HepG2 (cell line): ENCODE data around the gene PRPSAP1. TPM values are rescaled to one million over a fixed set of nuclear protein-coding genes. Genes with fewer than 3 reads are reported as not detected.

ENCODE experiments used
- ARNTL ChIP-seq: sonication (generic); formaldehyde crosslinking; IDR thresholded peaks from 2 replicates; pipeline ENCODE4 v1.4.0; 2020; ENCODE audit warnings: mild to moderate bottlenecking, missing genetic modification reagents
- CAMTA2 ChIP-seq: sonication (generic); formaldehyde crosslinking; IDR thresholded peaks from 2 replicates; pipeline ENCODE4 v1.4.0; 2020; ENCODE audit warnings: mild to moderate bottlenecking, missing genetic modification reagents, borderline replicate concordance
- DPF2 ChIP-seq: sonication (generic); formaldehyde crosslinking; IDR thresholded peaks from 2 replicates; pipeline ENCODE4 v1.4.0; 2020; ENCODE audit warnings: mild to moderate bottlenecking, low read depth, missing genetic modification reagents, borderline replicate concordance
- IRX3 ChIP-seq: sonication (generic); formaldehyde crosslinking; IDR thresholded peaks from 2 replicates; pipeline ENCODE4 v1.8.1; 2023; ENCODE audit warnings: mild to moderate bottlenecking, low read depth, missing genetic modification reagents, borderline replicate concordance
- MIER3 ChIP-seq: IDR thresholded peaks from 2 replicates; pipeline ENCODE4 v1.6.1; 2016; ENCODE audit warnings: missing compliant biosample characterization, borderline replicate concordance
- MTA1 ChIP-seq: sonication (generic); formaldehyde crosslinking; IDR thresholded peaks from 2 replicates; pipeline ENCODE4 v1.4.0; 2020; ENCODE audit warnings: missing genetic modification reagents, mild to moderate bottlenecking, borderline replicate concordance
- NFIB ChIP-seq: sonication (generic); formaldehyde crosslinking; IDR thresholded peaks from 2 replicates; pipeline ENCODE4 v1.9.0; 2021; ENCODE audit warnings: missing genetic modification reagents, mild to moderate bottlenecking, borderline replicate concordance
- SIX4 ChIP-seq: sonication (generic); formaldehyde crosslinking; IDR thresholded peaks from 2 replicates; pipeline ENCODE4 v1.4.0; 2020; ENCODE audit warnings: missing genetic modification reagents
- ZNF10 ChIP-seq: sonication (generic); formaldehyde crosslinking; IDR thresholded peaks from 2 replicates; pipeline ENCODE4 v1.4.0; 2020; ENCODE audit warnings: mild to moderate bottlenecking, low read depth, missing genetic modification reagents, borderline replicate concordance
- ZNF337 ChIP-seq: sonication (generic); formaldehyde crosslinking; IDR thresholded peaks from 2 replicates; pipeline ENCODE4 v1.5.1; 2020; ENCODE audit warnings: missing genetic modification reagents, low read depth, mild to moderate bottlenecking, borderline replicate concordance
- ZNF556 ChIP-seq: sonication (generic); formaldehyde crosslinking; IDR thresholded peaks from 2 replicates; pipeline ENCODE4 v1.4.0; 2020; ENCODE audit warnings: mild to moderate bottlenecking, missing genetic modification reagents, borderline replicate concordance
- ZNF891 ChIP-seq: sonication (generic); formaldehyde crosslinking; IDR thresholded peaks from 2 replicates; pipeline ENCODE4 v1.5.0; 2020; ENCODE audit warnings: mild to moderate bottlenecking, missing genetic modification reagents
- polyA plus RNA-seq, 8 experiments: library from polyadenylated mRNA; depleted of rRNA in 3 of 8; stranded (reverse) in 7 of 8; unstranded in 1 of 8; fragments of >200 nt; fragmentation: Illumina TruSeq in 4 of 8; extraction: Trizol in 4 of 8; gene quantifications; 2 replicates each; pipeline versions ENCODE4 v1.2.1 to v1.2.3, GENCODE V29; 2011 to 2016; ENCODE audit warnings: low read depth in 4 of 8, missing spikeins in 1 of 8, mixed read lengths in 1 of 8; ENCODE audit not compliant: insufficient read depth in 1 of 8
- total RNA-seq, 5 experiments: library from RNA; depleted of rRNA; stranded (reverse); fragments of >200 nt; fragmentation: Illumina TruSeq; extraction: Trizol; gene quantifications; 2 replicates each; pipeline ENCODE4 v1.2.3, GENCODE V29; 2016; ENCODE audit warnings: low read depth in 1 of 5
- TF ChIP-seq, protein P1 (sequence below): sonication (generic); formaldehyde crosslinking; IDR thresholded peaks from 2 replicates; pipeline ENCODE4 v1.4.0; 2020; ENCODE audit warnings: mild to moderate bottlenecking, missing genetic modification reagents, borderline replicate concordance
- TF ChIP-seq, protein P2 (sequence below): sonication (generic); formaldehyde crosslinking; IDR thresholded peaks from 2 replicates; pipeline ENCODE4 v1.5.0; 2020; ENCODE audit warnings: mild to moderate bottlenecking, missing genetic modification reagents, borderline replicate concordance
- TF ChIP-seq, protein P3 (sequence below): IDR thresholded peaks from 2 replicates; pipeline ENCODE4 v1.6.1; 2012; ENCODE audit warnings: low read length, improper control_type of control experiment
- TF ChIP-seq, protein P4 (sequence below): sonication (generic); formaldehyde crosslinking; IDR thresholded peaks from 2 replicates; pipeline ENCODE4 v1.4.0; 2020; ENCODE audit warnings: missing genetic modification reagents, borderline replicate concordance

The PRPSAP1 gene
- total and polyA plus RNA-seq, 2 of the 13 experiments (the other 11 are each of a cell fraction or from before 2014, with no cell fraction given): 91.1 to 314 TPM

DNA sequence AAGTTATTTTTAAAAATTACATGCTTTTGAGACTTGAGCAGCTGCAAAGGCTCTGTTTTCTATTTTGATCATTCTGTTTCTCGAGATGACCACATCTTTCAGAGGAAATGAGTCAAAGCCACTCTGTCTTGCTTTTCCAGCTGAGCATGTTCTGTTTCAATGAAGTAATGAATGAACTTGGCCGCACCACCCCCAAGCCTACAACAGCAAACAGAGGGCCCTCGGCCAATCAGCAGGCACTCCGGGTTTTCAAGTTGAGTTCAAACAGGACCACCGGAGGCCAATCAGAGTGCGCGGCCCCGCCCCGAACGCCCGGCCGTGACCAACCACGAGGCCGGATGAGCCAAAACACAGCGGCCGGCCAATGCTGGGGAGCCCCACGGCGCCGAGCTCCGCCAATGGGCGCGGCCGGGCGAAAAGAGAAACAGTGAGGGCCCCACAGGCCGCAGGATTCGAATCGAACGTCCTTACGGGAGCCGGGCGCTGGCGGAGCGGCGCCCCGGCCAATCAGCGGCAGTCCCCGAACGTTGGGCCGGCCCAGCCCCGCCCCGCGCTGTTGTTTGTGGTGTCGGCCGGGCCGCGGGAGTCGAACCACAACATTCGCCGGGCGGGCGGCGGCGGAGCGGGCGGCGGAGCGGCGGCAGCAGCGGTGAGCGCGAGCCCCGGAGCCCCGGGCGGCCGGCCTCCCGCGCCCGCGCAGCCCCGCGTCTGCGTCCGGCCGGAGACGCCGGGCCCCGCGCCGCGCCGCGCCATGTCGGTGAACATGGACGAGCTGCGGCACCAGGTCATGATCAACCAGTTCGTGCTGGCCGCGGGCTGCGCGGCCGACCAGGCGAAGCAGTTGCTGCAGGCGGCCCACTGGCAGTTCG lies 88.7 kb downstream of the PRPSAP1 start, which contains the start of gene UBALD2 (continued):
- TF ChIP-seq, protein P1, sequence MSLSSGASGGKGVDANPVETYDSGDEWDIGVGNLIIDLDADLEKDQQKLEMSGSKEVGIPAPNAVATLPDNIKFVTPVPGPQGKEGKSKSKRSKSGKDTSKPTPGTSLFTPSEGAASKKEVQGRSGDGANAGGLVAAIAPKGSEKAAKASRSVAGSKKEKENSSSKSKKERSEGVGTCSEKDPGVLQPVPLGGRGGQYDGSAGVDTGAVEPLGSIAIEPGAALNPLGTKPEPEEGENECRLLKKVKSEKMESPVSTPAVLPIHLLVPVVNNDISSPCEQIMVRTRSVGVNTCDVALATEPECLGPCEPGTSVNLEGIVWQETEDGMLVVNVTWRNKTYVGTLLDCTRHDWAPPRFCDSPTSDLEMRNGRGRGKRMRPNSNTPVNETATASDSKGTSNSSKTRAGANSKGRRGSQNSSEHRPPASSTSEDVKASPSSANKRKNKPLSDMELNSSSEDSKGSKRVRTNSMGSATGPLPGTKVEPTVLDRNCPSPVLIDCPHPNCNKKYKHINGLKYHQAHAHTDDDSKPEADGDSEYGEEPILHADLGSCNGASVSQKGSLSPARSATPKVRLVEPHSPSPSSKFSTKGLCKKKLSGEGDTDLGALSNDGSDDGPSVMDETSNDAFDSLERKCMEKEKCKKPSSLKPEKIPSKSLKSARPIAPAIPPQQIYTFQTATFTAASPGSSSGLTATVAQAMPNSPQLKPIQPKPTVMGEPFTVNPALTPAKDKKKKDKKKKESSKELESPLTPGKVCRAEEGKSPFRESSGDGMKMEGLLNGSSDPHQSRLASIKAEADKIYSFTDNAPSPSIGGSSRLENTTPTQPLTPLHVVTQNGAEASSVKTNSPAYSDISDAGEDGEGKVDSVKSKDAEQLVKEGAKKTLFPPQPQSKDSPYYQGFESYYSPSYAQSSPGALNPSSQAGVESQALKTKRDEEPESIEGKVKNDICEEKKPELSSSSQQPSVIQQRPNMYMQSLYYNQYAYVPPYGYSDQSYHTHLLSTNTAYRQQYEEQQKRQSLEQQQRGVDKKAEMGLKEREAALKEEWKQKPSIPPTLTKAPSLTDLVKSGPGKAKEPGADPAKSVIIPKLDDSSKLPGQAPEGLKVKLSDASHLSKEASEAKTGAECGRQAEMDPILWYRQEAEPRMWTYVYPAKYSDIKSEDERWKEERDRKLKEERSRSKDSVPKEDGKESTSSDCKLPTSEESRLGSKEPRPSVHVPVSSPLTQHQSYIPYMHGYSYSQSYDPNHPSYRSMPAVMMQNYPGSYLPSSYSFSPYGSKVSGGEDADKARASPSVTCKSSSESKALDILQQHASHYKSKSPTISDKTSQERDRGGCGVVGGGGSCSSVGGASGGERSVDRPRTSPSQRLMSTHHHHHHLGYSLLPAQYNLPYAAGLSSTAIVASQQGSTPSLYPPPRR: no peak
- no peak for TF ChIP-seq ZNF337
- TF ChIP-seq ZNF891 (CRISPR knock-in tag): no peak
- no peak for TF ChIP-seq NFIB (CRISPR knock-in tag)
- TF ChIP-seq, protein P2, sequence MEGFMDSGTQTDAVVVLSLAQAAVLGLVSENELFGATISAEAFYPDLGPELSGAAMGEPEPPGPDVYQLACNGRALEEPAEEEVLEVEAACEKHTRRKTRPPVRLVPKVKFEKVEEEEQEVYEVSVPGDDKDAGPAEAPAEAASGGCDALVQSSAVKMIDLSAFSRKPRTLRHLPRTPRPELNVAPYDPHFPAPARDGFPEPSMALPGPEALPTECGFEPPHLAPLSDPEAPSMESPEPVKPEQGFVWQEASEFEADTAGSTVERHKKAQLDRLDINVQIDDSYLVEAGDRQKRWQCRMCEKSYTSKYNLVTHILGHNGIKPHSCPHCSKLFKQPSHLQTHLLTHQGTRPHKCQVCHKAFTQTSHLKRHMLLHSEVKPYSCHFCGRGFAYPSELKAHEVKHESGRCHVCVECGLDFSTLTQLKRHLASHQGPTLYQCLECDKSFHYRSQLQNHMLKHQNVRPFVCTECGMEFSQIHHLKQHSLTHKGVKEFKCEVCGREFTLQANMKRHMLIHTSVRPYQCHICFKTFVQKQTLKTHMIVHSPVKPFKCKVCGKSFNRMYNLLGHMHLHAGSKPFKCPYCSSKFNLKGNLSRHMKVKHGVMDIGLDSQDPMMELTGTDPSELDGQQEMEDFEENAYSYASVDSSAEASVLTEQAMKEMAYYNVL: peak; percentile 68; the same call in 1 of the 2 replicates
- no peak for TF ChIP-seq ZNF556 (CRISPR knock-in tag)
- no peak for TF ChIP-seq ARNTL (CRISPR knock-in tag)
- no peak for TF ChIP-seq MIER3
- TF ChIP-seq, protein P3, sequence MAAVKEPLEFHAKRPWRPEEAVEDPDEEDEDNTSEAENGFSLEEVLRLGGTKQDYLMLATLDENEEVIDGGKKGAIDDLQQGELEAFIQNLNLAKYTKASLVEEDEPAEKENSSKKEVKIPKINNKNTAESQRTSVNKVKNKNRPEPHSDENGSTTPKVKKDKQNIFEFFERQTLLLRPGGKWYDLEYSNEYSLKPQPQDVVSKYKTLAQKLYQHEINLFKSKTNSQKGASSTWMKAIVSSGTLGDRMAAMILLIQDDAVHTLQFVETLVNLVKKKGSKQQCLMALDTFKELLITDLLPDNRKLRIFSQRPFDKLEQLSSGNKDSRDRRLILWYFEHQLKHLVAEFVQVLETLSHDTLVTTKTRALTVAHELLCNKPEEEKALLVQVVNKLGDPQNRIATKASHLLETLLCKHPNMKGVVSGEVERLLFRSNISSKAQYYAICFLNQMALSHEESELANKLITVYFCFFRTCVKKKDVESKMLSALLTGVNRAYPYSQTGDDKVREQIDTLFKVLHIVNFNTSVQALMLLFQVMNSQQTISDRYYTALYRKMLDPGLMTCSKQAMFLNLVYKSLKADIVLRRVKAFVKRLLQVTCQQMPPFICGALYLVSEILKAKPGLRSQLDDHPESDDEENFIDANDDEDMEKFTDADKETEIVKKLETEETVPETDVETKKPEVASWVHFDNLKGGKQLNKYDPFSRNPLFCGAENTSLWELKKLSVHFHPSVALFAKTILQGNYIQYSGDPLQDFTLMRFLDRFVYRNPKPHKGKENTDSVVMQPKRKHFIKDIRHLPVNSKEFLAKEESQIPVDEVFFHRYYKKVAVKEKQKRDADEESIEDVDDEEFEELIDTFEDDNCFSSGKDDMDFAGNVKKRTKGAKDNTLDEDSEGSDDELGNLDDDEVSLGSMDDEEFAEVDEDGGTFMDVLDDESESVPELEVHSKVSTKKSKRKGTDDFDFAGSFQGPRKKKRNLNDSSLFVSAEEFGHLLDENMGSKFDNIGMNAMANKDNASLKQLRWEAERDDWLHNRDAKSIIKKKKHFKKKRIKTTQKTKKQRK: no peak
- no peak; the same call in 1 of the 2 replicates for TF ChIP-seq IRX3 (CRISPR knock-in tag)
- TF ChIP-seq, protein P4, sequence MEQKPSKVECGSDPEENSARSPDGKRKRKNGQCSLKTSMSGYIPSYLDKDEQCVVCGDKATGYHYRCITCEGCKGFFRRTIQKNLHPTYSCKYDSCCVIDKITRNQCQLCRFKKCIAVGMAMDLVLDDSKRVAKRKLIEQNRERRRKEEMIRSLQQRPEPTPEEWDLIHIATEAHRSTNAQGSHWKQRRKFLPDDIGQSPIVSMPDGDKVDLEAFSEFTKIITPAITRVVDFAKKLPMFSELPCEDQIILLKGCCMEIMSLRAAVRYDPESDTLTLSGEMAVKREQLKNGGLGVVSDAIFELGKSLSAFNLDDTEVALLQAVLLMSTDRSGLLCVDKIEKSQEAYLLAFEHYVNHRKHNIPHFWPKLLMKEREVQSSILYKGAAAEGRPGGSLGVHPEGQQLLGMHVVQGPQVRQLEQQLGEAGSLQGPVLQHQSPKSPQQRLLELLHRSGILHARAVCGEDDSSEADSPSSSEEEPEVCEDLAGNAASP (CRISPR knock-in tag): no peak
- no peak for TF ChIP-seq DPF2
- no peak for TF ChIP-seq ZNF10 (CRISPR knock-in tag)
- TF ChIP-seq CAMTA2: no peak
- no peak for TF ChIP-seq SIX4
- TF ChIP-seq MTA1 (CRISPR knock-in tag): no peak
